DOHH2 (cell line): ENCODE measurements around the gene FAM78B.

Experiments used
- EZH2phosphoT487 ChIP-seq: fragments of 200-600 bp; sonication (generic); IDR thresholded peaks from 2 replicates; pipeline ENCODE4 v1.6.1; 2017; ENCODE audit warnings: borderline replicate concordance, mild to moderate bottlenecking, antibody characterized with exemption, low read length, moderate library complexity, mixed read lengths
- TF ChIP-seq, protein P1 (sequence below): fragments of 200-600 bp; sonication (generic); IDR thresholded peaks from one replicate; pipeline ENCODE4 v1.5.1; 2014; ENCODE audit warnings: antibody characterized with exemption, mild to moderate bottlenecking, low read depth, low read length; ENCODE audit not compliant: poor library complexity, severe bottlenecking

- TF ChIP-seq, protein P1, sequence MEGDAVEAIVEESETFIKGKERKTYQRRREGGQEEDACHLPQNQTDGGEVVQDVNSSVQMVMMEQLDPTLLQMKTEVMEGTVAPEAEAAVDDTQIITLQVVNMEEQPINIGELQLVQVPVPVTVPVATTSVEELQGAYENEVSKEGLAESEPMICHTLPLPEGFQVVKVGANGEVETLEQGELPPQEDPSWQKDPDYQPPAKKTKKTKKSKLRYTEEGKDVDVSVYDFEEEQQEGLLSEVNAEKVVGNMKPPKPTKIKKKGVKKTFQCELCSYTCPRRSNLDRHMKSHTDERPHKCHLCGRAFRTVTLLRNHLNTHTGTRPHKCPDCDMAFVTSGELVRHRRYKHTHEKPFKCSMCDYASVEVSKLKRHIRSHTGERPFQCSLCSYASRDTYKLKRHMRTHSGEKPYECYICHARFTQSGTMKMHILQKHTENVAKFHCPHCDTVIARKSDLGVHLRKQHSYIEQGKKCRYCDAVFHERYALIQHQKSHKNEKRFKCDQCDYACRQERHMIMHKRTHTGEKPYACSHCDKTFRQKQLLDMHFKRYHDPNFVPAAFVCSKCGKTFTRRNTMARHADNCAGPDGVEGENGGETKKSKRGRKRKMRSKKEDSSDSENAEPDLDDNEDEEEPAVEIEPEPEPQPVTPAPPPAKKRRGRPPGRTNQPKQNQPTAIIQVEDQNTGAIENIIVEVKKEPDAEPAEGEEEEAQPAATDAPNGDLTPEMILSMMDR = no peak
- TF ChIP-seq EZH2phosphoT487 = no peak
These were observed 7.3 kb upstream of the FAM78B start for GRCh38 chr1:166174108-166174507.
